K562 (cell line): ENCODE data around the gene PEX10. TPM values are rescaled to one million over a fixed set of nuclear protein-coding genes. Genes with fewer than 3 reads are reported as not detected.
A peak's percentile ranks its signal among the peaks of the same experiment; 100 is the strongest.

Source experiments
- ATAC-seq: fragments of 200-7000 bp; cut with Tn5 transposase; 3 replicates; pipeline ENCODE4 v1.9.1; 2020; ENCODE audit warnings: moderate library complexity
- BruUV-seq: library from RNA; stranded (reverse); fragments of 400-500 nt; replicated peaks from 2 replicates; lab custom pipeline; 2021; lab: Mats Ljungman, UMichigan
- CTCF ChIA-PET: fragments of 300-600 bp; formaldehyde crosslinking; extraction: SDS; loops from one replicate; lab custom pipeline; 2021; ENCODE audit warnings: low intra/inter-chr PET ratio; lab: Yijun Ruan, JAX
- POLR2A ChIA-PET: fragments of 300-600, 350-650 bp; sonication (Branson Sonifier 250); formaldehyde crosslinking; extraction: SDS; loops from one replicate; lab custom pipeline; 2021; ENCODE audit warnings: antibody characterized with exemption, inconsistent platforms; lab: Yijun Ruan, JAX
- DNase-seq, 4 experiments: peaks; one replicate each; pipeline versions ENCODE4 v3.0.0 to v3.0.0-alpha.2; 2011 to 2018; ENCODE audit warnings: low spot score in 3 of 4, mixed read lengths in 3 of 4; ENCODE audit errors: extremely low read depth in 1 of 4
- FAIRE-seq: peaks from 2 replicates; lab custom pipeline; 2011; peaks lifted over from hg19 to GRCh38; lab: Jason Lieb, UNC
- H2AFZ ChIP-seq: 2 replicates; pipeline ENCODE4 v1.6.0; 2011; ENCODE audit warnings: low read depth, low read length, control low read depth, inconsistent platforms
- H3K27ac ChIP-seq: fragments of 200-600 bp; 3 replicates; pipeline ENCODE4 v1.8.0; 2011; ENCODE audit warnings: low read depth, mild to moderate bottlenecking, control low read depth, inconsistent platforms, low read length, moderate library complexity, mixed read lengths; ENCODE audit errors: extremely low read depth
- H3K27me3 ChIP-seq, 2 experiments: fragments of 300-600 bp in 1 of 2; 2 replicates in 1 of 2; 3 replicates in 1 of 2; pipeline versions ENCODE4 v1.6.0 to v1.8.0; 2011; ENCODE audit warnings: inconsistent platforms in 2 of 2, low read length in 2 of 2, mild to moderate bottlenecking in 1 of 2, mixed read lengths in 1 of 2, moderate library complexity in 1 of 2; ENCODE audit not compliant: control insufficient read depth in 2 of 2, insufficient read depth in 2 of 2
- H3K36me3 ChIP-seq: fragments of 300-600 bp; 3 replicates; pipeline ENCODE4 v1.8.0; 2011; ENCODE audit warnings: mild to moderate bottlenecking, low read length, inconsistent platforms; ENCODE audit not compliant: control insufficient read depth, insufficient read depth
- H3K4me1 ChIP-seq, 2 experiments: fragments of 200-600 bp in 1 of 2; replicated peaks in 1 of 2; 2 replicates in 1 of 2; 3 replicates in 1 of 2; pipeline versions ENCODE4 v1.5.1 to v1.8.0; 2011; ENCODE audit warnings: inconsistent platforms in 2 of 2, low read length in 2 of 2, mild to moderate bottlenecking in 1 of 2, mixed read lengths in 1 of 2, moderate library complexity in 1 of 2; ENCODE audit not compliant: control insufficient read depth in 2 of 2, insufficient read depth in 2 of 2
- H3K4me2 ChIP-seq: 2 replicates; pipeline ENCODE4 v1.6.1; 2011; ENCODE audit warnings: low read length, control low read depth, inconsistent platforms, mixed read lengths; ENCODE audit not compliant: insufficient read depth
- H3K4me3 ChIP-seq: fragments of 200-600 bp; sonication (generic), shearing (Covaris generic); 2 replicates; pipeline ENCODE4 v1.5.1; 2016; ENCODE audit warnings: control low read depth, inconsistent platforms
- H3K79me2 ChIP-seq: fragments of 200-600 bp; 3 replicates; pipeline ENCODE4 v1.8.0; 2011; ENCODE audit warnings: low read length, inconsistent platforms; ENCODE audit not compliant: control insufficient read depth, insufficient read depth
- H3K9ac ChIP-seq, 2 experiments: 2 replicates each; pipeline versions ENCODE4 v1.6.0 to v1.6.1; 2011; ENCODE audit warnings: low read depth in 2 of 2, low read length in 2 of 2, control low read depth in 1 of 2, inconsistent platforms in 1 of 2, mild to moderate bottlenecking in 1 of 2, mixed read lengths in 1 of 2; ENCODE audit not compliant: insufficient read depth in 1 of 2
- H3K9me1 ChIP-seq: one replicate; pipeline ENCODE4 v1.6.0; 2011; ENCODE audit warnings: inconsistent platforms, mild to moderate bottlenecking, low read length, moderate library complexity; ENCODE audit not compliant: control insufficient read depth, insufficient read depth
- H3K9me3 ChIP-seq: replicated peaks from 2 replicates; pipeline ENCODE4 v1.5.1; 2011; ENCODE audit warnings: low read depth, low read length, inconsistent platforms; ENCODE audit not compliant: control insufficient read depth, insufficient read depth
- H4K20me1 ChIP-seq: replicated peaks from 2 replicates; pipeline ENCODE4 v1.6.1; 2011; ENCODE audit warnings: low read length, inconsistent platforms, mixed read lengths; ENCODE audit not compliant: control insufficient read depth, insufficient read depth
- MBD2 ChIP-seq: sonication (generic); IDR thresholded peaks from 2 replicates; pipeline ENCODE4 v1.6.1; 2016; ENCODE audit warnings: low read depth, borderline replicate concordance
- WGBS: fragments of 100-300 bp; shearing (Covaris generic); methylation state at CpG from one replicate; pipeline ENCODE4 v1.1.6; 2016; ENCODE audit warnings: low coverage, mixed read lengths; ENCODE audit not compliant: insufficient coverage; ENCODE audit errors: missing lambda C conversion rate; 5-methylcytosine and 5-hydroxymethylcytosine counted together
- in situ Hi-C: fragments of 300-500 bp; cut with MboI; formaldehyde crosslinking; loops from 4 replicates; pipeline ENCODE4 v1.15.0; 2018; ENCODE audit warnings: inconsistent platforms, mixed read lengths
- intact Hi-C: fragments of 100-400 bp; cut with micrococcal nuclease; formaldehyde crosslinking; loops from 2 replicates; pipeline ENCODE4 v1.14.2; 2022
- polyA plus RNA-seq, 8 experiments: library from polyadenylated mRNA; depleted of rRNA in 4 of 8; stranded (reverse) in 5 of 8; unstranded in 3 of 8; fragments of >200 nt; fragmentation: Nextera tagmentation in 2 of 8; fragmentation: Illumina TruSeq in 1 of 8; extraction: Ambion mirVana in 2 of 8; extraction: Trizol in 1 of 8; gene quantifications; 2 replicates each; pipeline versions ENCODE4 v1.2.1 to v1.2.3, GENCODE V29; 2011 to 2014; ENCODE audit warnings: inconsistent platforms in 1 of 8, missing spikeins in 1 of 8
- total RNA-seq, 7 experiments: library from RNA; depleted of rRNA in 6 of 7; stranded (reverse); fragments of >200 nt in 6 of 7; fragmentation: Illumina TruSeq in 2 of 7; extraction: Trizol in 2 of 7; gene quantifications; 2 replicates each; pipeline versions ENCODE4 v1.2.1 to v1.2.3, GENCODE V29; 2011 to 2021; ENCODE audit warnings: low replicate concordance in 1 of 7
- TF ChIP-seq, protein P1 (sequence below), 2 experiments: fragments of 450-650 bp; formaldehyde crosslinking in 1 of 2; IDR thresholded peaks; 2 replicates each; pipeline versions ENCODE4 v1.4.0 to v1.6.1; 2014 to 2020; ENCODE audit warnings: mild to moderate bottlenecking in 2 of 2, borderline replicate concordance in 1 of 2, low read depth in 1 of 2
- TF ChIP-seq, protein P2 (sequence below): sonication (generic); formaldehyde crosslinking; IDR thresholded peaks from 2 replicates; pipeline ENCODE4 v1.9.0; 2022; ENCODE audit warnings: mild to moderate bottlenecking, missing genetic modification reagents

Gene PEX10
- total and polyA plus RNA-seq, 9 of the 15 experiments (the other 6 are each of a cell fraction or from before 2014, with no cell fraction given): 0.03 to 26.2 (median 8.7) TPM

DNA sequence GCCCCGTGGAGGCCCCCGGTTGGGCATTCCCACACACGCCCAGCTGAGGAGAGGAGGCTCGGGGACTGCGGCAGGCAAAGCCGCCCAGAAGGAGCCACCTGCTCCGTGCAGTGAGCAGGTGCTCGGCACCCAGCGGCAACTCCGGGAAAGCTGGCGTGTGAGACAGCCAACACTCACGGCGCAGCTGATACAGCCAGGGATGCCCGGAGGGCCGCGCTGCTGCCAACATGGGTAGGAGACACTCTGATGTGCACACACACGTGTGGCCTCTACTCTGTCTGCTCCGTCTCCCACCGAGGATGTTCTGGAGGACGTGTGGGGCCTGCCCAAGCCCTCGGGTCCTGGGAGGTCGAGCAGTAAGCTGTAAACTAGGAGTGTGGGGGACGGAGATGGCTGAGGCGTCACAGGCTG is 33.9 kb downstream of the PEX10 start:
- FAIRE-seq (no peak), ATAC-seq (no peak), DNase-seq (no peak)
- CTCF ChIA-PET: interaction anchor here (1.6 kb wide), 1 partner anchor 183 kb away, joined by 4 read pairs; no protein-coding TSS in a partner anchor
- Histone ChIP-seq H3K36me3 (no peaks in the 10 kb centered on the region), H2AFZ (no peak overlapping the region), H3K4me3 (no peak overlapping the region), H3K9ac (peak overlapping the region in 1 of 2 experiments; percentile 57; a peak in 2 of 4 replicates), H3K27ac (no peak overlapping the region), H4K20me1 (peaks cover 17% of the 10 kb centered on the region), H3K4me2 (no peak overlapping the region)
- in situ Hi-C loops (loop anchor here (10.0 kb wide), 1 partner anchor 184 kb away; the partner anchor contains the start of gene FAAP20), intact Hi-C loops (loop anchor here (10.0 kb wide), 1 partner anchor 64 kb away; no protein-coding TSS in a partner anchor)
- TF ChIP-seq, protein P1, sequence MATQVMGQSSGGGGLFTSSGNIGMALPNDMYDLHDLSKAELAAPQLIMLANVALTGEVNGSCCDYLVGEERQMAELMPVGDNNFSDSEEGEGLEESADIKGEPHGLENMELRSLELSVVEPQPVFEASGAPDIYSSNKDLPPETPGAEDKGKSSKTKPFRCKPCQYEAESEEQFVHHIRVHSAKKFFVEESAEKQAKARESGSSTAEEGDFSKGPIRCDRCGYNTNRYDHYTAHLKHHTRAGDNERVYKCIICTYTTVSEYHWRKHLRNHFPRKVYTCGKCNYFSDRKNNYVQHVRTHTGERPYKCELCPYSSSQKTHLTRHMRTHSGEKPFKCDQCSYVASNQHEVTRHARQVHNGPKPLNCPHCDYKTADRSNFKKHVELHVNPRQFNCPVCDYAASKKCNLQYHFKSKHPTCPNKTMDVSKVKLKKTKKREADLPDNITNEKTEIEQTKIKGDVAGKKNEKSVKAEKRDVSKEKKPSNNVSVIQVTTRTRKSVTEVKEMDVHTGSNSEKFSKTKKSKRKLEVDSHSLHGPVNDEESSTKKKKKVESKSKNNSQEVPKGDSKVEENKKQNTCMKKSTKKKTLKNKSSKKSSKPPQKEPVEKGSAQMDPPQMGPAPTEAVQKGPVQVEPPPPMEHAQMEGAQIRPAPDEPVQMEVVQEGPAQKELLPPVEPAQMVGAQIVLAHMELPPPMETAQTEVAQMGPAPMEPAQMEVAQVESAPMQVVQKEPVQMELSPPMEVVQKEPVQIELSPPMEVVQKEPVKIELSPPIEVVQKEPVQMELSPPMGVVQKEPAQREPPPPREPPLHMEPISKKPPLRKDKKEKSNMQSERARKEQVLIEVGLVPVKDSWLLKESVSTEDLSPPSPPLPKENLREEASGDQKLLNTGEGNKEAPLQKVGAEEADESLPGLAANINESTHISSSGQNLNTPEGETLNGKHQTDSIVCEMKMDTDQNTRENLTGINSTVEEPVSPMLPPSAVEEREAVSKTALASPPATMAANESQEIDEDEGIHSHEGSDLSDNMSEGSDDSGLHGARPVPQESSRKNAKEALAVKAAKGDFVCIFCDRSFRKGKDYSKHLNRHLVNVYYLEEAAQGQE (IDR thresholded peaks at IDR 0.05; ENCODE audit: borderline replicate concordance): no peak
- TF ChIP-seq, protein P1 (CRISPR knock-in tag; IDR thresholded peaks at IDR 0.05; ENCODE audit: low read depth): no peak
- no peak for TF ChIP-seq MBD2
- TF ChIP-seq, protein P2, sequence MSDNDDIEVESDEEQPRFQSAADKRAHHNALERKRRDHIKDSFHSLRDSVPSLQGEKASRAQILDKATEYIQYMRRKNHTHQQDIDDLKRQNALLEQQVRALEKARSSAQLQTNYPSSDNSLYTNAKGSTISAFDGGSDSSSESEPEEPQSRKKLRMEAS (CRISPR knock-in tag): peak; percentile 26; the same call in 1 of the 2 replicates
- TF ChIP-seq, all 486 proteins: peak for 1
- POLR2A ChIA-PET: interaction anchor here (1.1 to 1.3 kb wide), 3 partner anchors 13 to 246 kb away, joined by 4 to 5 read pairs (median 4); partner anchors contain the start of genes MORN1 and RER1
- Histone ChIP-seq H3K79me2 (no peaks in the 10 kb centered on the region), H3K4me1 (peaks cover 0 to 63% of the 10 kb centered on the region in 2 experiments; a peak in 2 of 5 replicates), H3K27me3 (peaks cover 48 to 79% of the 10 kb centered on the region in 2 experiments; a peak in 4 of 5 replicates), H3K9me3 (no peaks in the 10 kb centered on the region), H3K9me1 (no peaks in the 10 kb centered on the region)
- WGBS: 19% methylated on average over 24 of the region's 24 CpGs
- BruUV-seq: no TSS peak
